Cardiac septum (tissue), 1 donor: Measurements from ENCODE around the gene MTAP. TPM values are rescaled to one million over a fixed set of nuclear protein-coding genes. Genes with fewer than 3 reads are reported as not detected.

Source experiments
- DNase-seq: peaks from one replicate; pipeline ENCODE4 v3.0.0-alpha.2; 2020; ENCODE audit warnings: low spot score
- intact Hi-C: fragments of 100-400 bp; cut with DNase I; formaldehyde crosslinking; loops from one replicate; pipeline ENCODE4 v1.14.0; 2022
- total RNA-seq: library from RNA; stranded (reverse); fragmentation: NEBNext Ultra II Directional; extraction: Animal tissue kit (Norgen Biotek cat#: 25700); gene quantifications from one replicate; pipeline ENCODE4 v1.2.1, GENCODE V29; 2021
- donor health status: DM: no; HTN: no; CAD: no.

The MTAP gene
- total RNA-seq, 1 donor from 2014 or later: 13.0 TPM

- no peak for DNase-seq
- intact Hi-C loops: no loop called here
These were observed 32.7 kb downstream of the MTAP start for GRCh38 chr9:21835121-21835520.

- intact Hi-C loops: no loop called here
- DNase-seq: no peak
These were observed 34.2 kb downstream of the MTAP start for GRCh38 chr9:21836437-21837161.

- intact Hi-C loops: no loop called here
- no peak for DNase-seq
These were observed 35.1 kb downstream of the MTAP start for GRCh38 chr9:21837501-21837900.

GRCh38 chr9:21840647-21841046 is 38.2 kb downstream of the MTAP start:
- intact Hi-C loops: no loop called here

GRCh38 chr9:21841133-21841532 is 38.7 kb downstream of the MTAP start:
- no peak for DNase-seq
- intact Hi-C loops: no loop called here

More at GRCh38 chr9:21840647-21841046, 38.2 kb downstream of the MTAP start:
- DNase-seq: no peak

GRCh38 chr9:21848615-21849014 is 46.2 kb downstream of the MTAP start:
- no peak for DNase-seq
- intact Hi-C loops: no loop called here

- no peak for DNase-seq
These were observed 50.3 kb downstream of the MTAP start for GRCh38 chr9:21852754-21853153.

GRCh38 chr9:21853414-21853813 is 51.0 kb downstream of the MTAP start:
- intact Hi-C loops: no loop called here
- DNase-seq: no peak

More at GRCh38 chr9:21852754-21853153, 50.3 kb downstream of the MTAP start:
- intact Hi-C loops: no loop called here

GRCh38 chr9:21854119-21854518 is 51.7 kb downstream of the MTAP start:
- intact Hi-C loops: no loop called here
- DNase-seq: no peak

- DNase-seq: no peak
- intact Hi-C loops: no loop called here
These were observed 52.2 kb downstream of the MTAP start for GRCh38 chr9:21854594-21854993.

GRCh38 chr9:21856301-21857094 is 54.1 kb downstream of the MTAP start:
- intact Hi-C loops: no loop called here
- no peak for DNase-seq

GRCh38 chr9:21862871-21863270 is 60.4 kb downstream of the MTAP start:
- no peak for DNase-seq
- intact Hi-C loops: no loop called here

- intact Hi-C loops: no loop called here
- no peak for DNase-seq
These were observed 62.1 kb downstream of the MTAP start for GRCh38 chr9:21864505-21864904.

- DNase-seq: no peak
These were observed 63.9 kb downstream of the MTAP start for GRCh38 chr9:21866302-21866701.

GRCh38 chr9:21871256-21871975 is 69.0 kb downstream of the MTAP start:
- DNase-seq: no peak
- intact Hi-C loops: no loop called here

More at GRCh38 chr9:21866302-21866701, 63.9 kb downstream of the MTAP start:
- intact Hi-C loops: no loop called here

- no peak for DNase-seq
- intact Hi-C loops: no loop called here
These were observed 70.3 kb downstream of the MTAP start for GRCh38 chr9:21872696-21873095.

- DNase-seq: no peak
- intact Hi-C loops: no loop called here
These were observed 71.2 kb downstream of the MTAP start for GRCh38 chr9:21873540-21874221.

GRCh38 chr9:21875893-21876292 is 73.5 kb downstream of the MTAP start:
- no peak for DNase-seq
- intact Hi-C loops: no loop called here

- intact Hi-C loops: no loop called here
- no peak for DNase-seq
These were observed 81.2 kb downstream of the MTAP start for GRCh38 chr9:21883642-21884041.

- intact Hi-C loops: no loop called here
- DNase-seq: no peak
These were observed 87.2 kb downstream of the MTAP start for GRCh38 chr9:21889673-21890072.
